HG03025 (cell line): ENCODE results near the gene MSRB3.

Source experiments
- ATAC-seq: cut with Tn5 transposase; IDR thresholded peaks from one replicate; pipeline ENCODE4 v1.9.1; 2021; ENCODE audit warnings: mild to moderate bottlenecking, moderate library complexity; ENCODE audit not compliant: unreplicated experiment, low FRiP score

Gene MSRB3

DNA sequence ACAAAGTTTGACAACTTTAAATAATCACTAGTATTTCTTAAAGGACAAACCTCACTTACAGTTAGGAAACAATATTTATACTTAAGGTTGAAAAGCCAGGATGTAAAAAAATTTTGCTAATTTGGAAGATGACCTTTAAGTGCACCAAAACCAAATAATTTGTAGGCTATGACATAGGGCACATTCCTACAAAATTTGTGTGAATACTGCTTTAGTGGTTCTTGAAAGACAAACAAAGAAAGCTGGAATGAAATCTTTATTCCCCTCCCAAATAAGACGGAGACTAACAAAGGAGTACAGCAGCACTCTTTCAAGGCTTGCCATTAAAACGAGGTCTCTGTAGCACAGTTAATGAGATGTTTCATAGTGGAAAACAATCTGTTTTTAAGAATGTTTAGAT is 45.6 kb downstream of the MSRB3 start:
- no peak for ATAC-seq

GRCh38 chr12:65324551-65324950 is 46.1 kb downstream of the MSRB3 start:
- no peak for ATAC-seq

DNA sequence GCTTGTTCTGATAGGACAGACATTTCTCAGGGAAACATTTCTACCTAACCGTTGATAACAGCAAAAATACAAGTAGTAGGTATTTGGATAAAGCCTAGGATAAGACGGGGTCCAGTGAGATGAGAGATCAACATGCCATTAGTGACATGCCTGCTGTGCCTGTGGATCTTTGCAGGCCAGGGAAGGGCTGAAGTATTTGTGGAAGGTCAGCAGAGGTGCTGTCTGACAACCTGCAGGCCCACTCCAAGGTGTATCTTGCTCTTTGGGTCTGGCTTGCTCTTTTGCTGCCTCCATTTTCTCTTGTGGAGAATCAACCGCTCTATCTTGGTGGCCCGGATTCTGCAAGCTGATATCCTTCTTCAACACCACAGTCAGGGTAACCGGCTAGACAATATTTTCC is 46.7 kb downstream of the MSRB3 start:
- ATAC-seq = no peak

GRCh38 chr12:65326616-65327015 is 48.1 kb downstream of the MSRB3 start:
- no peak for ATAC-seq

GRCh38 chr12:65327207-65328076 is 49.0 kb downstream of the MSRB3 start:
- ATAC-seq = no peak

DNA sequence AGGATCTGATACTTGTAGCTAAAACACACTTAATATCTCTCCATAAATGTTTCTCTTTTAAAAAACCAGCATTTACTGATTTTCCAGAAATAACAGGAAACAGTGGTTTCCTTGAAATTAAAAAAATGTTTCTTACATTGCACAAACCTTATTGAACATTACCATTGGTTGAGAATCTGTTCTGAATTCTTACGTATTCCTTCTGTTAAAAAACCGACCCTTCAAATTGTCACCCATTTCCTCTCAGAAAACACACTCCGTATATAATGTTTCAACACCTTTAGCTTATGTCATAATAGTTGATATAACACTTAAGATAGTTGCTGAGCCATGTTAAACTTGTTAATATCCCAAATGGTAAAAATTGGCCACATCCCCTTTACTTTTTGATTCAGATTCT is 51.2 kb downstream of the MSRB3 start:
- ATAC-seq = no peak

GRCh38 chr12:65330331-65330730 is 51.8 kb downstream of the MSRB3 start:
- ATAC-seq = no peak

- ATAC-seq = no peak
Observed at GRCh38 chr12:65331456-65331855, 53.0 kb downstream of the MSRB3 start.

DNA sequence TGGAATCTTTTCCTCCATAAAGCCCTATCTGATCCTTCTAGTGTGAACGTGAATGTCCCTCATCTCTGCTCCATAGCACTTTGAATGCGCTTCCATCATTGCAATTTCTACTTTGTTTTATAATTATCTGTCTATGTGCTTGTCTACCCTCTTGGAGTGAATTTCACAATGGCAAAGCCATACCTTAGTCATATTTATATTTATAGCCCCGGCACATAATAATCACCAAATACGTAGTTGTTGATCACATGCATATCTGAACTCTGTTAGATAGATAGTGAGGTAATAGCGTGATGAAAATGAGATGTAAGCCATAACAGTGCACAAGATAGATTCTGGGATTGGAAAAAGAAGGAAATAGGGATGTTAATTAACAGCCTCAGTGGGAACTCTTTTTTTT is 55.2 kb downstream of the MSRB3 start:
- no peak for ATAC-seq

GRCh38 chr12:65334521-65334920 is 56.0 kb downstream of the MSRB3 start:
- ATAC-seq = no peak

- no peak for ATAC-seq
Observed at GRCh38 chr12:65335021-65335714, 56.7 kb downstream of the MSRB3 start.

- ATAC-seq = no peak
Observed at GRCh38 chr12:65335981-65336380, 57.5 kb downstream of the MSRB3 start.

DNA sequence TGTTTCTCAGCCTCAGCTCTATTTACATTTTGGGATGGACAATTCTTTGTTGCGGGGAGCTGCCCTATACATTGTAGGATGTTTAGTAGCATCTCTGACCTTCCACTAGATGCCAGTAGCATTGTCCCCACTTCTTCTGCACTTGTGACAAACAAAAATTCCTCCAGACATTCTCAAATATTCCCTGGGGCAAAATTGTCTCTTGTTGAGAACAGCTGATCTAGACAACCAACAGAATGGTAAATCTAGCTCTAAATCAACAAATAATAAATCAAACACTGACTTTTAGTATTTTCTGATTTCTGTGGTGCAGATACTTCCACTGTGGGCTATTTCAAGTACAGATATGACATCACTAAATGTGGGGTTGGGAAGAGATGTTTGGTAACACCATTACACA is 60.7 kb downstream of the MSRB3 start:
- no peak for ATAC-seq

- no peak for ATAC-seq
Observed at GRCh38 chr12:65343230-65343629, 64.7 kb downstream of the MSRB3 start.

- ATAC-seq = no peak
Observed at GRCh38 chr12:65343801-65344200, 65.3 kb downstream of the MSRB3 start.

DNA sequence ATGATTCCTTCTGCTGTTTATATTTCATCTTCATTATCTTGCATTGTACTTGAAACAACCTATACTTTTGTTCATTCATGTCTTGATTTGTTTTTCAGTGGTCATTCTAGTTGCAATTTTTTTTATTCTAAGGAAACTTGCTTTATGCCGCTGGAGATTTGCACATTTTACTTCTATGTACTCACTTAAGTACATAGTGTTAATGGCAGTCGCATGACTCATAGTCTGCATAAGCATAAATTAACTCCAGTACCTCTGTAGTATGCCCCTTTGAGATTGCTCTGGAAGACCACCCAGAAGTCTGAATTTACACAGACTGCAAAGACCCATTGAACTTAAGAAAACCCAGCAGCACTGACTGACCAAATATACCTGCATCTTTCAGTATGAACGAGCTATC is 77.0 kb downstream of the MSRB3 start:
- no peak for ATAC-seq

GRCh38 chr12:65362234-65363031 is 84.0 kb downstream of the MSRB3 start:
- ATAC-seq = no peak

DNA sequence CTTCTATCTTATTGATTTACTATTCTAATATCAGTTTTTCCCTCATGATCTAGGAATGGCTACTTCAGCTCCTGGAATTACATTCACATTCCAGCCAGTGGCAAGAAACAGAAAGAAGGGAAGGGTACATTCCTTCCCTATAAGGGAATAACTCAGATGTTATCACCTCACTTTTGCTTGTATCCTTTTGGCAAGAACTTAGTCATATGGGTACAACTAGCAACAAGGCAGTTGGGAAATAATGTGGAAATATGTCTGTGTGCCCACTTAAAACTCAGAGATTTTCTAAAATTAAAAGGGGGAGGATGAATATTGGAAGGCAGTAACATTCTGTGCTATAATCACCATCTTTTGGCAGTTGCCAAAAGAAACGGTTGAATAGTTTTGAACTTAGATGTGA is 85.6 kb downstream of the MSRB3 start:
- ATAC-seq = no peak

GRCh38 chr12:65367396-65367795 is 88.9 kb downstream of the MSRB3 start:
- no peak for ATAC-seq

- ATAC-seq = no peak
Observed at GRCh38 chr12:65368055-65368454, 89.6 kb downstream of the MSRB3 start.

DNA sequence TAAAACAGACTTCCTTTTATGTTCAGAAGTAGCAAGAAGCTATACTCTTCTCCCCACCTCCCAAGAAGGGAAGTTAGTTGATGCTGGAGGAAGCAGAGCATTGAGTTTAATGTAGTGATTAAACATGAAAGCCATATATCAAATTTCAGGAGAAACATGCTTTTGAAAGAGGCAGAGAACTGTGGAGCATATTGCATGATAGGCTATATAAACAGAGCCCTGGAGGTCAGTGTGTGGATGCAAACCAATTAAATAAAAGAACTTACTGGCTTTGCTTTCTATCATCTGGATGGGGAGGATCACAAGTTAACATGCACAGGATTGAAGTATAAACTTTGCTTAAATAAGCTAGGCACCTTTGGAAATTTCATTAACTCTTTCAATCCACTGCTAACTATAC is 94.1 kb downstream of the MSRB3 start:
- no peak for ATAC-seq
